ENCODE results near the gene MBTD1. TPM values are rescaled to one million over a fixed set of nuclear protein-coding genes. Genes with fewer than 3 reads are reported as not detected.

The MBTD1 gene
- total and polyA plus RNA-seq, 9 of the 15 experiments (the other 6 are each of a cell fraction or from before 2014, with no cell fraction given): 2.1 to 26.3 (median 13.3) TPM

GRCh38 chr17:51260237-51261023 is 581 bp upstream of the MBTD1 start, which contains the start of gene UTP18 (continued):
- TF ChIP-seq NEUROD1 (IDR thresholded peaks at IDR 0.05; ENCODE audit: borderline replicate concordance, low read depth, low read length, partially characterized antibody): peak; percentile 87
- TF ChIP-seq ZNF695 (CRISPR knock-in tag; IDR thresholded peaks at IDR 0.05): no peak
- peak; percentile 99 for TF ChIP-seq NRF1 (conservative IDR thresholded peaks at IDR 0.05 in 1 of 2, IDR thresholded peaks at IDR 0.05 in 1 of 2)
- TF ChIP-seq ZNF133 (CRISPR knock-in tag; IDR thresholded peaks at IDR 0.05): no peak
- no peak for TF ChIP-seq XRCC3 (IDR thresholded peaks at IDR 0.05)
- TF ChIP-seq NFXL1 (CRISPR knock-in tag; IDR thresholded peaks at IDR 0.05): no peak
- no peak for TF ChIP-seq DEAF1 (CRISPR knock-in tag; IDR thresholded peaks at IDR 0.05)
- TF ChIP-seq TCF7L2 (IDR thresholded peaks at IDR 0.05; ENCODE audit: low read depth, low read length): peak; percentile 94
- TF ChIP-seq ATF7 (IDR thresholded peaks at IDR 0.05): peak; percentile 100
- TF ChIP-seq HOXB6 (CRISPR knock-in tag; IDR thresholded peaks at IDR 0.05; ENCODE audit: borderline replicate concordance): no peak
- TF ChIP-seq SAFB2 (IDR thresholded peaks at IDR 0.05; ENCODE audit: borderline replicate concordance, low read depth, low read length, severe bottlenecking): no peak
- TF ChIP-seq ATF1 (CRISPR knock-in tag; IDR thresholded peaks at IDR 0.05): no peak
- TF ChIP-seq ATF1 (tag; IDR thresholded peaks at IDR 0.05): peak; percentile 94
- TF ChIP-seq HMBOX1 (IDR thresholded peaks at IDR 0.05): no peak
- no peak for TF ChIP-seq SIN3A (IDR thresholded peaks at IDR 0.05; ENCODE audit: borderline replicate concordance in 2 of 2, control insufficient read depth in 1 of 2, low read depth in 2 of 2, low read length in 2 of 2)
- peak; percentile 95 for TF ChIP-seq POLR2G (IDR thresholded peaks at IDR 0.05; ENCODE audit: low read depth, low read length)
- peak; percentile 92 for TF ChIP-seq ETV5 (CRISPR knock-in tag; IDR thresholded peaks at IDR 0.05; ENCODE audit: low read depth)
- no peak for TF ChIP-seq ZNF124 (CRISPR knock-in tag; IDR thresholded peaks at IDR 0.05)
- no peak for TF ChIP-seq CHD1 (IDR thresholded peaks at IDR 0.05; ENCODE audit: low read length)
- TF ChIP-seq HNRNPK (IDR thresholded peaks at IDR 0.05; ENCODE audit: low read depth, low read length, poor library complexity, severe bottlenecking): peak; percentile 16
- peak; percentile 15; the same call in 1 of the 2 replicates for TF ChIP-seq MTA3 (IDR thresholded peaks at IDR 0.05; ENCODE audit: borderline replicate concordance)
- peak; percentile 96; the same call in 1 of the 2 replicates for TF ChIP-seq BRD4 (IDR thresholded peaks at IDR 0.05)
- peak; percentile 59; the same call in 1 of the 2 replicates for TF ChIP-seq ZBTB9 (CRISPR knock-in tag; IDR thresholded peaks at IDR 0.05)
- TF ChIP-seq RBFOX2 (IDR thresholded peaks at IDR 0.05; ENCODE audit: low read depth, low read length): peak; percentile 94
- TF ChIP-seq, protein P1, sequence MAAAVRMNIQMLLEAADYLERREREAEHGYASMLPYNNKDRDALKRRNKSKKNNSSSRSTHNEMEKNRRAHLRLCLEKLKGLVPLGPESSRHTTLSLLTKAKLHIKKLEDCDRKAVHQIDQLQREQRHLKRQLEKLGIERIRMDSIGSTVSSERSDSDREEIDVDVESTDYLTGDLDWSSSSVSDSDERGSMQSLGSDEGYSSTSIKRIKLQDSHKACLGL (CRISPR knock-in tag; IDR thresholded peaks at IDR 0.05; ENCODE audit: borderline replicate concordance, poor library complexity, severe bottlenecking): no peak
